Colonic mucosa (tissue), 4 donors: Measurements from ENCODE around the gene ARHGAP15. TPM values are rescaled to one million over a fixed set of nuclear protein-coding genes. Genes with fewer than 3 reads are reported as not detected.

ENCODE experiments used
- DNase-seq: peaks from one replicate; pipeline ENCODE4 v3.0.0-alpha.2; 2020
- H3K27ac ChIP-seq: fragments of 200-600 bp; one replicate; pipeline ENCODE4 v1.8.0; 2021
- H3K27me3 ChIP-seq: fragments of 200-600 bp; one replicate; pipeline ENCODE4 v1.8.0; 2021
- H3K36me3 ChIP-seq: fragments of 200-600 bp; one replicate; pipeline ENCODE4 v1.8.0; 2021
- H3K4me1 ChIP-seq: fragments of 200-600 bp; one replicate; pipeline ENCODE4 v1.8.0; 2021; ENCODE audit warnings: mild to moderate bottlenecking
- H3K4me3 ChIP-seq: fragments of 200-600 bp; one replicate; pipeline ENCODE4 v1.8.0; 2021
- H3K9ac ChIP-seq, 2 donors: one replicate each; pipeline ENCODE4 v1.7.0; 2013; ENCODE audit warnings: control low read depth in 2 of 2, low read depth in 2 of 2, low read length in 2 of 2
- H3K9me3 ChIP-seq: fragments of 200-600 bp; one replicate; pipeline ENCODE4 v1.8.0; 2021
- intact Hi-C: fragments of 100-400 bp; cut with DNase I; formaldehyde crosslinking; loops from one replicate; pipeline ENCODE4 v1.14.1; 2022
- total RNA-seq, 2 donors: library from RNA; stranded (reverse); fragmentation: NEBNext Ultra II Directional in 1 of 2; extraction: Animal tissue kit (Norgen Biotek cat#: 25700) in 1 of 2; gene quantifications; one replicate each; pipeline ENCODE4 v1.2.1, GENCODE V29; 2021
- TF ChIP-seq, protein P1 (sequence below): fragments of 200-600 bp; IDR thresholded peaks from one replicate; pipeline ENCODE4 v1.8.0; 2022; ENCODE audit warnings: antibody characterized with exemption, mild to moderate bottlenecking
- donor health status: healthy.
- donor health status: DM: no; HTN: no; CAD: no.
- donor health status: DM: no; HTN: no; CAD: no.

The ARHGAP15 gene
- total RNA-seq, 2 donors from 2014 or later = 1.6 to 3.7 TPM

DNA sequence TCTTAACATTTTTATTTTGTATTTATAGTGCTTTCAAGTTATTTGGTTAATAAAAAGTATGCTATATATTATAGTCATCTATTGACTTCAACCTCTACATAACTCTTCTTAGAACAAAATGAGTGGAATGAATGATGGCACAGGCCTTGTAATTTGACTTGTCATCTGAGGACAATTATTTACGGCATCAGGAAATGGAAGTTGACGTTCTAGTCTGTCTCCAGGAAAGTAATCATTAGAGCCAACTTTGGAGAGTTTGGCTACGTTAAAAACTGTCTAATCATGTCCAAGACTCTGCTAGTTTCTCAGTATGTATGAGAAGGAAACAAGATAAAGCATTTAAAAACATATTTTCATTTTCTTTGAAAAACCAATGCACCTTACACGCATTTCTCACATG is 353.6 kb downstream of the ARHGAP15 start:
- intact Hi-C loops = no loop called here
- TF ChIP-seq, protein P1, sequence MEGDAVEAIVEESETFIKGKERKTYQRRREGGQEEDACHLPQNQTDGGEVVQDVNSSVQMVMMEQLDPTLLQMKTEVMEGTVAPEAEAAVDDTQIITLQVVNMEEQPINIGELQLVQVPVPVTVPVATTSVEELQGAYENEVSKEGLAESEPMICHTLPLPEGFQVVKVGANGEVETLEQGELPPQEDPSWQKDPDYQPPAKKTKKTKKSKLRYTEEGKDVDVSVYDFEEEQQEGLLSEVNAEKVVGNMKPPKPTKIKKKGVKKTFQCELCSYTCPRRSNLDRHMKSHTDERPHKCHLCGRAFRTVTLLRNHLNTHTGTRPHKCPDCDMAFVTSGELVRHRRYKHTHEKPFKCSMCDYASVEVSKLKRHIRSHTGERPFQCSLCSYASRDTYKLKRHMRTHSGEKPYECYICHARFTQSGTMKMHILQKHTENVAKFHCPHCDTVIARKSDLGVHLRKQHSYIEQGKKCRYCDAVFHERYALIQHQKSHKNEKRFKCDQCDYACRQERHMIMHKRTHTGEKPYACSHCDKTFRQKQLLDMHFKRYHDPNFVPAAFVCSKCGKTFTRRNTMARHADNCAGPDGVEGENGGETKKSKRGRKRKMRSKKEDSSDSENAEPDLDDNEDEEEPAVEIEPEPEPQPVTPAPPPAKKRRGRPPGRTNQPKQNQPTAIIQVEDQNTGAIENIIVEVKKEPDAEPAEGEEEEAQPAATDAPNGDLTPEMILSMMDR = no peak
- Histone ChIP-seq H3K4me3 (no peak overlapping the region), H3K27me3 (no peaks in the 10 kb centered on the region), H3K4me1 (no peaks in the 10 kb centered on the region), H3K27ac (no peak overlapping the region), H3K9me3 (no peaks in the 10 kb centered on the region), H3K36me3 (no peaks in the 10 kb centered on the region), H3K9ac (no peak overlapping the region)
- no peak for DNase-seq

DNA sequence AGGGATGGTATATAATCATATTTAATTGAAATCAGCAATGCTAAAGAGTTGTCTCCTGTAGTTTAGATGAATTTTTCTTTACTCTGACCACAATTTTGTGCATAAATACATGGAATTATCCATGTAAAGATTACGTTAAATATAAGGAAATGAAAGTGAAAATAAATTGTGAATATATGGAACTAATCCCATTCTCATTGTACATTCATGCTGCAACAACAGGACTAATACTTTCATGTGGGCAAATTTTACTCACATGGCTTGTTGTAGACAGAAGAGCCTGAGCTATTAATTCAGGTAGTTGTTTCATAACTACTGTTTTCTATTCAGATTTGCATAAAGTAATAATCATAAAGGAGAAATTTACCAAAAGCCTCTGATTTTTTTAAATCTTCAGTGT is 357.8 kb downstream of the ARHGAP15 start:
- H3K27ac ChIP-seq = no peak overlapping the region
- no peak overlapping the region for H3K4me3 ChIP-seq
- TF ChIP-seq, protein P1 = no peak
- DNase-seq = no peak
- no peak overlapping the region for H3K9ac ChIP-seq
- H3K27me3 ChIP-seq = no peaks in the 10 kb centered on the region
- intact Hi-C loops = no loop called here
- H3K9me3 ChIP-seq = no peaks in the 10 kb centered on the region
- no peaks in the 10 kb centered on the region for H3K36me3 ChIP-seq
- H3K4me1 ChIP-seq = no peaks in the 10 kb centered on the region

- TF ChIP-seq, protein P1 = no peak
- no peak for DNase-seq
- intact Hi-C loops = no loop called here
- Histone ChIP-seq H3K27me3 (no peaks in the 10 kb centered on the region), H3K4me1 (no peaks in the 10 kb centered on the region), H3K9me3 (no peaks in the 10 kb centered on the region), H3K36me3 (no peaks in the 10 kb centered on the region), H3K27ac (no peak overlapping the region), H3K4me3 (no peak overlapping the region), H3K9ac (no peak overlapping the region)
These were observed 359.9 kb downstream of the ARHGAP15 start for GRCh38 chr2:143489145-143489544.

GRCh38 chr2:143491131-143491530 is 361.9 kb downstream of the ARHGAP15 start:
- H3K36me3 ChIP-seq = no peaks in the 10 kb centered on the region
- intact Hi-C loops = no loop called here
- no peaks in the 10 kb centered on the region for H3K9me3 ChIP-seq
- H3K4me1 ChIP-seq = no peaks in the 10 kb centered on the region
- H3K4me3 ChIP-seq = no peak overlapping the region
- H3K27ac ChIP-seq = no peak overlapping the region
- TF ChIP-seq, protein P1 = no peak
- no peaks in the 10 kb centered on the region for H3K27me3 ChIP-seq
- no peak overlapping the region for H3K9ac ChIP-seq
- no peak for DNase-seq

GRCh38 chr2:143493339-143493738 is 364.1 kb downstream of the ARHGAP15 start:
- Histone ChIP-seq H3K27me3 (no peaks in the 10 kb centered on the region), H3K4me3 (no peak overlapping the region), H3K27ac (no peak overlapping the region), H3K9ac (no peak overlapping the region), H3K4me1 (no peaks in the 10 kb centered on the region), H3K9me3 (no peaks in the 10 kb centered on the region), H3K36me3 (no peaks in the 10 kb centered on the region)
- intact Hi-C loops = no loop called here
- TF ChIP-seq, protein P1 = no peak
- no peak for DNase-seq

DNA sequence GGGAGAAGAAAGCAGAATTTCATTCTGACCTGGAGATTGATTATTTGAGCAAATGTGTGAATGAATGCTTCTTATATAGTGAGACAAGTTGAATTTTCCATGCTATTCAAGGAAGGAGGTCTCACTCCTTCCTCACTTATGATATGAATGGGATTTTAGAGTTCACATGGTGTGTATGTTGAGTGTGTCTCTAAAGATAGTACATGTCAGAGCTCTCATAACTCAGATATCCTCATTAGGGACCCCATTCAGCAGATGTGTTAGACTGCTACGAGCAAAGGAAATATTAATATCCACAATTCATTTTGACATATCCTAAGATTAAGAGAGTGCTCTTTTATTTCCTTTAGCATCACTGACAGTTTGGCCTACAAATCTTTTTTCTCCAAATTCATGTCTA is 368.5 kb downstream of the ARHGAP15 start:
- DNase-seq = no peak
- TF ChIP-seq, protein P1 = no peak
- no peak overlapping the region for H3K4me3 ChIP-seq
- no peak overlapping the region for H3K9ac ChIP-seq
- no peaks in the 10 kb centered on the region for H3K27me3 ChIP-seq
- no peaks in the 10 kb centered on the region for H3K36me3 ChIP-seq
- H3K27ac ChIP-seq = no peak overlapping the region
- no peaks in the 10 kb centered on the region for H3K4me1 ChIP-seq
- intact Hi-C loops = no loop called here
- no peaks in the 10 kb centered on the region for H3K9me3 ChIP-seq
